ENCODE measurements around the gene SCN3B. TPM values are rescaled to one million over a fixed set of nuclear protein-coding genes. Genes with fewer than 3 reads are reported as not detected.

SCN3B gene
- total and polyA plus RNA-seq, 4 donors = 0.05 to 0.17 (median 0.05) TPM; not detected in 1

DNA sequence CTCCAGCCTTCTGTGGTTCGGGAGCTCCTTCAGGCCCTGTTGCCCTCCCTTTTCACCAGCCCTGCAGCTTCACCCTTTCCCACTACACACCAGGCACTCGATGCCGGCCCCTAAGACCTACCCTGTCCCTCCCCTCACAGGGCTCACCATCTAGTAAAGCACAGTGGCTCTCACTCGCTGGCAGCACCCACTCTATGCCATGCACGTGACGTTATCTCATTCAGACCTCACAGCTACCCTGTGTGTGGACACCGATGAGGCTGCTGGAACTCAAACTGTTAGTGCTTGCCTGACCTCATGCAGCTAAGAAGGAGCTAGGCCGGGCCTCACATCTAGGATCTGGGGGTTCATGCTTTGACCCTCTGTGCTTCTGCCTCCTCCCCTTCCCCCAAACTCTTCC lies 45.5 kb downstream of the SCN3B start (continued):
- TF ChIP-seq GABPA (IDR thresholded peaks at IDR 0.05 in 1 of 2, conservative IDR thresholded peaks at IDR 0.05 in 1 of 2) (no peak), EGR1 (IDR thresholded peaks at IDR 0.05; ENCODE audit: low read depth in 2 of 2) (no peak)

DNA sequence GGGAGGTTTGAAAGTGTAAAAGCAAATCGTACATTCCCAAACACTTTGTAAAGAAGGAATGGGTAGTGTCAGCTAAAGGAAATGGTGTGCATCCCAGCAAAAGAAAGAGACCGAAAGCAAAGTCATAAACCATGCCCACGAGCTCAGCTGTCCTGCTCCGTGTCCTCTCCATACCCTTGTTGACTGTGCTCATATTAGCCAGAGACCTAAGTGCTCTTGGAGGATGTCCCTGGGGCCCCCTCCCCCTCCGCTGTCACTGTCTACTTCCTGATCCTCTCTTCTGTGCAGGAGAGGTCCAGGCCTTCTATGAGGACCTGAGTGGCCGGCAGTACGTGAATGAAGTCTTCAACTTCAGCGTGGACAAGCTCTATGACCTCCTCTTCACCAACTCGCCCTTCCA lies 46.1 kb downstream of the SCN3B start:
- Histone ChIP-seq H3K27me3 (ENCODE audit: control insufficient read depth in 4 of 4, insufficient read depth in 4 of 4, low read length in 3 of 4) (no peaks in the 10 kb centered on the region), H3K27ac (ENCODE audit: low read depth in 1 of 2, low read length in 2 of 2) (no peak overlapping the region), H3K36me3 (ENCODE audit: control insufficient read depth in 4 of 4, insufficient read depth in 3 of 4, low read depth in 1 of 4, low read length in 3 of 4) (no peaks in the 10 kb centered on the region), H3K4me1 (ENCODE audit: control insufficient read depth in 4 of 4, insufficient read depth in 4 of 4, low read length in 3 of 4) (no peaks in the 10 kb centered on the region), H3K4me3 (ENCODE audit: low read depth in 1 of 3, low read length in 3 of 3) (no peak overlapping the region), H3K9me3 (ENCODE audit: control insufficient read depth in 4 of 4, low read length in 3 of 4) (no peaks in the 10 kb centered on the region), H3K9ac (ENCODE audit: low read depth in 1 of 2, low read length in 2 of 2) (no peak overlapping the region)
- no peak for DNase-seq (ENCODE audit: low spot score)
- WGBS = 93% methylated on average over 9 of the region's 9 CpGs
- TF ChIP-seq RXRA (IDR thresholded peaks at IDR 0.05) (no peak), CTCF (IDR thresholded peaks at IDR 0.05; ENCODE audit: low read depth, low read length, missing input control) (no peak), HNF4G (IDR thresholded peaks at IDR 0.05) (no peak), NR2F2 (IDR thresholded peaks at IDR 0.05) (no peak), JUND (IDR thresholded peaks at IDR 0.05) (no peak), YY1 (IDR thresholded peaks at IDR 0.05) (no peak), EGR1 (IDR thresholded peaks at IDR 0.05; ENCODE audit: low read depth in 2 of 2) (no peak)

DNA sequence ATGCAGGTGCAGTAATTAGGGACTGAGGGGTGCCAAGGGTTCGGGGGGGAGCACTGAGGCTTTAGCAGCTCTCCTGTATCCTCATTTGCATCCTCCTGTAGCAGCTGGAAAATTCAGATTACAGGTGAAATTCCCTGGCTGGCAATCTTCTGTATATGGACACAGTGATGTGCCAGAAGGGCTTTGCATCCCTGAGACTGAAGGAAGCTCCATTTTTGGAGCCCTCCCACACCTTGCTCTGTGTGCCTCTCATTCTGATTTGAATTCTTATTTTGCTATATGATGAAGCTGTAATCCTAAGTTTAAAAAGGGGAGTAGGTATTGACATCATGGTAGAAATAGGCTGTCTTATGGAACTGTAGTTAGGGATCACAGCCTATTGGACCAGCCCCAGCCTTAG lies 46.6 kb downstream of the SCN3B start:
- H3K27me3 ChIP-seq (ENCODE audit: control insufficient read depth in 4 of 4, insufficient read depth in 4 of 4, low read length in 3 of 4) = no peaks in the 10 kb centered on the region
- WGBS = 71% methylated on average over 1 of the region's 1 CpG
- H3K9me3 ChIP-seq (ENCODE audit: control insufficient read depth in 4 of 4, low read length in 3 of 4) = no peaks in the 10 kb centered on the region
- H3K9ac ChIP-seq (ENCODE audit: low read depth in 1 of 2, low read length in 2 of 2) = no peak overlapping the region
- DNase-seq (ENCODE audit: low spot score) = no peak
- H3K4me1 ChIP-seq (ENCODE audit: control insufficient read depth in 4 of 4, insufficient read depth in 4 of 4, low read length in 3 of 4) = no peaks in the 10 kb centered on the region
- no peaks in the 10 kb centered on the region for H3K36me3 ChIP-seq (ENCODE audit: control insufficient read depth in 4 of 4, insufficient read depth in 3 of 4, low read depth in 1 of 4, low read length in 3 of 4)
- H3K4me3 ChIP-seq (ENCODE audit: low read depth in 1 of 3, low read length in 3 of 3) = no peak overlapping the region
- H3K27ac ChIP-seq (ENCODE audit: low read depth in 1 of 2, low read length in 2 of 2) = no peak overlapping the region
- TF ChIP-seq YY1 (IDR thresholded peaks at IDR 0.05) (no peak), NR2F2 (IDR thresholded peaks at IDR 0.05) (no peak), CTCF (IDR thresholded peaks at IDR 0.05; ENCODE audit: low read depth, low read length, missing input control) (no peak), JUND (IDR thresholded peaks at IDR 0.05) (no peak), HNF4G (IDR thresholded peaks at IDR 0.05) (no peak), SP1 (IDR thresholded peaks at IDR 0.05) (no peak)

DNA sequence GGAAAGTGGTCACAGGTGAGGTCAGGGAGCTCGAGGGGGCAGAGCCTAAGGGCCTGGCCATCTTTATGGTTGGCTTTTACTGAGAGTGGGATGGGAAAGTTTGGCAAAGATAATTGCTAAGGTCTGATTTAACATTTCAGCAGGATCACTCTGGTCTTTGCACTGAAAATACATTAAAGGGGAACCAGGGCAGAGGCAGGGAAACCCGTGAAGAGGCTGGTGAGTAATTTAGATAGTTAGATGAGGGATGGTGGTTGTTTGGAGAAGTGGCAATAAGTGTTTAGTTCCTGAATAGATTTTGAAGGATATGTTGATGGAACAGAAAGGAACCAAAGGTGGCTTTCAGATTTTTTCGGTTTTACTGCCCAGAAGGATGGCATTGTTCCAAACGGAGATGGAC lies 50.8 kb downstream of the SCN3B start:
- H3K9me3 ChIP-seq (ENCODE audit: control insufficient read depth in 4 of 4, low read length in 3 of 4) = no peaks in the 10 kb centered on the region
- no peak overlapping the region for H3K27ac ChIP-seq (ENCODE audit: low read depth in 1 of 2, low read length in 2 of 2)
- no peak overlapping the region for H3K9ac ChIP-seq (ENCODE audit: low read depth in 1 of 2, low read length in 2 of 2)
- H3K36me3 ChIP-seq (ENCODE audit: control insufficient read depth in 4 of 4, insufficient read depth in 3 of 4, low read depth in 1 of 4, low read length in 3 of 4) = no peaks in the 10 kb centered on the region
- H3K4me3 ChIP-seq (ENCODE audit: low read depth in 1 of 3, low read length in 3 of 3) = no peak overlapping the region
- no peaks in the 10 kb centered on the region for H3K27me3 ChIP-seq (ENCODE audit: control insufficient read depth in 4 of 4, insufficient read depth in 4 of 4, low read length in 3 of 4)
- no peak for TF ChIP-seq HNF4G (IDR thresholded peaks at IDR 0.05)
- TF ChIP-seq FOXA2 (IDR thresholded peaks at IDR 0.05) = no peak
- no peak for TF ChIP-seq JUND (IDR thresholded peaks at IDR 0.05)
- no peak for TF ChIP-seq FOXA1 (IDR thresholded peaks at IDR 0.05)
- H3K4me1 ChIP-seq (ENCODE audit: control insufficient read depth in 4 of 4, insufficient read depth in 4 of 4, low read length in 3 of 4) = no peaks in the 10 kb centered on the region
- WGBS = 88% methylated on average over 4 of the region's 4 CpGs
- no peak for DNase-seq (ENCODE audit: low spot score)

Measured in liver (tissue), 9 donors.